ENCODE data around the gene PPP6C.
"Not testable (repeated sequence)": the region's sequence is repeated elsewhere in the genome, so short reads cannot be mapped to it uniquely, and the experiment has no call there.

PPP6C gene

DNA sequence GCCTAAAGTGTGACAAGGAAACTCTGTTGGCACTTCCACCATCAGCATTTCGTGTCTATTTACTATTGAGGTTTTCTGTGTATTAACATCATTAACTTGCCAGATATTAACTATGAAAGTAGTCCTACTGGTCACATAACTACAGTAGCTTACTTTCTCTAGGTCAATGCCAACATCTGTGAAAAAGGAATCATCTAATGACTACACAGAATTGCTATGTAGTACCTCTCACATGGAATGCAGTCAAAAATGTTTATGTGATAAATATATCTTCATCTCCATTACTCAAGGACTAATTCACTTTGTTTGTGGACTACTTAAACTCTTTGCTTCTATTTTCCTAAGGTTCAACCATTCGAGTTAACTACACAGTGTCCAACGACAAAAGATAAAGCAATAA, 48.4 kb downstream of the PPP6C start:
- DNase-seq = no peak

DNA sequence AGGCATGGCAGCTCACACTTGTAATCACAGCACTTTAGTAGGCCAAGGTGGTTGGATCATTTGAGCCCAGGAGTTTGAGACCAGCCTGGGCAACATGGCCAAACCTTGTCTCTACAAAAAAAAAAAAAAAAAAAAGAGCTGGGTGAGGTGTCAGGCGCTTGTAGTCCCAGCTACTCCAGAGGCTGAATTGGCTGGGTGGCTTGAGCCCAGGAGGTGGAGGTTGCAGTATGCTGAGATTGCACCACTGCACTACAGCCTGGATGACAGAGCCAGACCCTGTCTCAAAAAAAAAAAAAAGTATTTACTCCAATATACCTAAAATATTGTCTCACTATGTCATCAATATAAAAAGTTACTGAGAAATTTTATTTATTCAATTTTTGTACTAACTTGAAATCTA, 49.0 kb downstream of the PPP6C start:
- DNase-seq = no peak

DNA sequence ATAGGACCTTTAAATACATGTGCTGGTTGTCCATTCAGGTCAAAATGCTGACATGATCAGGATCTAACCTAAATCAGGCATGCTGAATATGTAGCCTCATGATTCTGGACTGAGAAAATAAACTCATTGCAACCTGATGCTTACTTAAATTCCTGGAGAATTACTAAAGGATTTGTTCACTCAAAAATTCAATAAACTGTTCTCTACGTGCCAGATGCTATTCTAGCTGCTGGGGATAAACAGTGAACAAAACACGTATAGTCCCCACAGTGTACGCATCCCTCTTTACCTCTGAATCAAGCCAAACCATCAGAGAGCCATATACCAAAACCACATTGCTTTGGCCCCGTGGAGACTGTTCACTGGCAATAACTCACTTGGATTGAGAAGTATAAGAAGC, 52.4 kb downstream of the PPP6C start:
- DNase-seq = no peak

DNA sequence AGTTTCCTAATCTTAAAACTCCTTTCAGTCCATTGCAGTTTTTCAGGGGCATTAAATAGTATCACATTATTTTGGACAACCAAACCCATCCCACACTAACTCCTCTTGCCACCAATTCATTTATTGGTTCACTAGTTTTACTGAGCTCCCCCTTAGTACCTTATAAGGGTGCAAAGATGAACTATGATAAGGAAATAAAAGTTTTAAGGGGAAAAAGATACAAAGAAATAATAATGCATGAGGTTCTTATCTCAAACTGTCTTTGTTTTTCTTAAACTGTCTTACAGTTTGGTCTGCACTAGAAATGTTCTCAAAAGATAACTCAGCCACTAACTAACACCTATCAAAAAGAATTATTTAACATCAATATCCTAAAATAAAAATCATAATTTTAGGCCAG, 54.6 kb downstream of the PPP6C start:
- DNase-seq = no peak

DNA sequence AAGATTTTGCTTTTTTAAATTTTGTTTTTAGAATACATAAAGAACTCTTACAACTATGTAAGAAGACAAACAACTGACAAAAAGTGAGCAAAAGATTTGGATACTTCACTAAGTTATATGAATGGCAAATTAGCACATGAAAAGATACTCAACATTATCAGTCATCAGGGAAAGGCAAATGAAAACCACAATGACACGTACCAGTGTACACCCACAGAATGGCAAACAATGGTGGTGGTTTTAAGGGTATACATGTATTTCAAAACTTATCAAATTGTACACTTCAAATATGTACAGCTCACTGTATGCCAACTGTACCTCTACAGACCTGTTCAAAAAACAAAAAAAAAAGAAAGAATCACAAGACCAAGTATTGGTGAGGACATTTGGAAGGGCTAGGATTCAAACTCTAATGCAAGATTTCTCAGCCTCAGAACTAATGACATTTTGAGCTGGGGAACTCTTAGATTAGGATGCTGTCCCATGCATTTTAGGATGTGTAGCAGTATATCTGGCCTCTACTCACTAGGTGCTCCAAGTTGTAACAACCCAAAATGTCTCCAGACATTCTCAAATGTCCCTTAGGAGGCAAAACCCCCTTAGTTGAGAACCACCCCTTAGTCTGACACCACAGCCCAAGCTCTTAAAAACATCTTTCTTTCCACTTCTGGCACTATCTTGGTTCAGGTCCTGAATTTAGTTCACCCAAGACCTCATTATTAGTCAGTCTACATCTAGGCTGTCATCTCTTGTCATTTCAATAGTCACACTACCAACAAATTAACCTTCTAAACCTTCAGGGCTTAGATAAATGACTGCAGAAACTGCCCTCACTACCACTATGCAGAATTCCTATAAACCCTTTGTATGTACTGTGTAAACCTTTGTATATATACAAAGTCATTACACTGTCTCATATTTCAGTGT, 55.9 kb downstream of the PPP6C start:
- peak; percentile 75 for DNase-seq

DNA sequence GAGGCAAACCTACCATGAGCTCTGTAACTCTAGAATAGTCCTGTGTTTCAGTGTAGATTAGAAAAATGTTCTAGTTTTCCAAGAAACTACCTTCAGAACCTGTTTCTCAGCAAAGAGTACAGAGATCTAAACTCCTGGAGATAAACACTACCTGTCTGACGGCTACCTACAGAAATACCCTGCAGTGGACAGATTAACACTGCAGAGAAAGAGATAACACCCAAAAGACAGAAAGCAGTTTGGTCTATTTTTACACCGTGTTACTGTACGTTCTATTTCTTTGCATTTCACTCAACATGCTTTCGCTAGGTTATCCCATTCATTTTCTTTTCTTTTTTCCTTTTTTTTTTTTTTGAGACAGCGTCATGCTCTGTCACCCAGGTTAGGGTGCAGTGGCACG, 57.8 kb downstream of the PPP6C start:
- DNase-seq = no peak

DNA sequence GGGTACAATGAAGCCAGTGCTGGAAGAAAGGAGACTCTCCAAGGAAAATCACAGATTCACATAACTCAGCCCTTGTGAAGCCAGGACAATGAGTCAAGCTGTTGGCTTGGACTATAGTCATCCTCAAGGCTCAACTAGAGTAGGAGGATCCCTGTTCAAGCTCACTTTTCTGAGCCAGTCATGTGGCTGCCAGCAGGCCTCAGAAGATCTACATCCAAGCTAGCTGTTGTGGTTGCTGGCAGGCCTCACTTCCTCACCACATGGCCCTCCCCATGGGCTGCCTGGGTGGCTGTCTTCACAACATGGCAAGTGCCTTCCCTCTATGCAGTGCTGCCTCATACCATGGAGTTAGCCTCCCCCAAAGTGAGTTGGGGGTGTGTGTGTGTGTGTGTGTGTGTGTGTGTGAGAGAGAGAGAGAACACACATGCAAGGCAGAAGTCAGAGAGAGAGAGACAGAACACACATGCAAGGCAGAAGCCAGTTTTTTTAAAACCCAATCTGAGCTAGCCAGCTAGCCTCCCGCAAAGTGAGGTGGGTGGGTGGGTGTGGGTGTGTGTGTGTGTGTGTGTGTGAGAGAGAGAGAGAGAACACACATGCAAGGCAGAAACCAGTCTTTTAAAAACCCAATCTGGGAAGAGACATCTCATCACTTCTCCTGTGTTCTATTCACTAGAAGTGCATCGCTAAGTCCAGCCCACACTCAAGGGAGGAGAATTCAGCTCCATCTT, 63.4 kb downstream of the PPP6C start:
- DNase-seq = peak; percentile 87

DNA sequence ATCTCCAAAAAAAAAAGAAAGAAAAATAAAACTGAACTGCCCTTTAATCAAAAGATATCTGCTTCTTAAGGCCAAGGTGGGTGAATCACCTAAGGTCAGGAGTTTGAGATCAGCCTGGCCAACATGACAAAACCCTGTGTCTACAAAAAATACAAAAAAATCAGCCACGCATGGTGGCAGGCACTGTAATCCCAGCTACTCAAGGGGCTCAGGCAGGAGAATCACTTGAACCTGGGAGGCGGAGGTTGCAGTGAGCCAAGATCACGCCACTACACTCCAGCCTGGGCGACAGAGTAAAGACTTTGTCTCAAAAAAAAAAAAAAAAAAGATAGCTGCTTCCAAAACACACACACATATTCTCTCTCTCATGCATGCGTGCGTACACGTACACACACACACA, 64.1 kb downstream of the PPP6C start:
- no peak for DNase-seq

DNA sequence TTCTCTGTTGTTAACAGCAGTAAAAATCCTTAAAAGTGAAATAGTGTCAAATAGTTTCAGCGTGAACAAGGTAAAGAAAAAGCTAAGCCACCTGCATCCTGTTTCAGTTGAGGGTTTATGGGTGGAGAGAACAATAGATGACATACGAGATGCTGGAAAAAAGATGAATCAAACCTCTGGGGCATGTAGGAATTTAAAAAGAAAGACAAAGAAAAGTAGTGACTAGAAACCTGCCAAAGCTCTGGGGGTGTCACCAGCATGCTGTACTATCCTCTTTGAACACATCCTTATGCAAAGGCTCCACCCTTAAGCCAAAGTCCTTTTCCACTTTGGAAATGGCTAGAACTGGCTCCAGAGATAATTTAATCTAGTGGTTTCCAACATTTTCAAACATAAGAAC, 68.5 kb downstream of the PPP6C start:
- no peak for DNase-seq

DNA sequence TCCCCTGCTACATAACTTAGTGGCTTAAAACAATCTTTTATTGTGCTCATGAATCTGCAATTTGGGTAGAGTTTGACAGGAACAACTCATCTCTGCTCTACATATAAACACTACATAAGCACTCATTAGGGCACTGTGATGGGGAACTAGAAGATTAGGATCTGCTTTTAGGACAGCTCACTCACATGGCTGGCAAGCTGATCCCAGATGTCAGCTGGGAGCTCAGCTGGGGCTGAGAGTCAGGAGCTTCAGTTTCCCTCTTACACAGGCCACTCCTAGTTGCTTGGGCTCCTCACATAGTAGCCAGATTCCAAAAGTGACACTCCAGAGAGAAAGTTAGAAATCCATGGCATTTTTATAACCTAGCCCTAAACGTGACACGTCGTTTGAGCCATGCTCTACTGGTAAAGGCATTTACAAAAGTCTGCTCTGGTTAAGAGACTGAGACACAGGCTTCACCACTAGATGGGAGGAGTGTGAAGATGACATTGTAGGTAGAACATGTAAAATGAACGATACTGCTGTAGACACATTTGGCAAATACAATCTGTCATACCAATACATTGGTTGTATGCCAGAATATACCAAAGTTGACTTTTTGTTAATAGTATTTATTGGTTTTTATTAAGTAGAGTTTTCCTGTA, 69.8 kb downstream of the PPP6C start:
- DNase-seq = no peak

DNA sequence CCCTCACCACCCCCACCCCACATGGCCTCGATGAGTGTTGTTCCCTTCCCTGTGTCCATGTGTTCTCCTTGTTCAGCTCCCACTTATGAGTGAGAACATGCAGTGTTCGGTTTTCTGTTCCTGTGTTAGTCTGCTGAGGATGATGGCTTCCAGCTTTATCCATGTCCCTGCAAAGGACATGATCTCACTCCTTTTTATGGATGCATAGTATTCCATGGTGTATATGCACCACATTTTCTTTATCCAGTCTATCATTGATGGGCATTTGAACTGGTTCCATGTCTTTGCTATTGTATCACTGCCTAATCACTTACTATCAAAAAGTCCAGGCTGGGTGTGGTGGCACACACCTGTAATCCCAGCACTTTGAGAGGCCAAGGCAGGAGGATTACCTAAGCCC, 70.9 kb downstream of the PPP6C start:
- not testable (repeated sequence) for DNase-seq

DNA sequence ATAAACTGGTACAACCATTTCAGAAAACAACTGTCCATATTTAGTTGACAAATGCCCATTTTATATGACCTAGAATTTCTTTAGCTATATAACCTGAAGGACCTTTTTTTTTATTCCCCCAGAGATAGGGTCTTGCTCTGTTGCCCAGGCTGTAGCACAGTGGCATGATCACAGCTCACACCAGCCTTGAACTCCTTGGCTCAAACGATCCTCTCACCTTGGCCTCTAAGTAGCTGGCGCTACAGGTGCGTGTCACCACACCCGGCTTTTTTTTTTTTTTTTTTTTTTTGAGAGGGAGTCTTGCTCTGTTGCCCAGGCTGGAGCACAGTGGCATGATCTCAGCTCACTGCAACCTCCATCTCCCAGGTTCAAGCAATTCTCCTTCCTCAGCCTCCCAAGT, 75.1 kb downstream of the PPP6C start:
- not testable (repeated sequence) for DNase-seq

DNA sequence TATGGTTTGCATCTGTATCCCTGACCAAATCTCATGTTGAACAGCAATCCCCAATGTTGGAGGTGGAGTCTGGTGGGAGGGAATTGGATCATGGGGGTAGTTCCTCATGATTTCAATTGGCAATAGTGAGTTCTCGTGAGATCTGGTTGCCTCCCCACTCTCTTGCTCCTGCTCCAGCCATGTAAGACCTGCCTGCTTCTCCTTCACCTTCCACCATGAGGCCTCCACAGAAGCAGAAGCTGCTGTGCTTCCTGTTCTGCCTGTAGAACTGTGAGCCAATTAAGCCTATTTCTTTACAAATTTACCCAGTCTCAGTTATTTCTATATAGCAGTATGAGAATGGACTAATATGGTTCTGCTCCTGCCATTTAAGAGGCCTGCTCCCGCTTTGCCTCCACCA, 79.1 kb downstream of the PPP6C start:
- no peak for DNase-seq

DNA sequence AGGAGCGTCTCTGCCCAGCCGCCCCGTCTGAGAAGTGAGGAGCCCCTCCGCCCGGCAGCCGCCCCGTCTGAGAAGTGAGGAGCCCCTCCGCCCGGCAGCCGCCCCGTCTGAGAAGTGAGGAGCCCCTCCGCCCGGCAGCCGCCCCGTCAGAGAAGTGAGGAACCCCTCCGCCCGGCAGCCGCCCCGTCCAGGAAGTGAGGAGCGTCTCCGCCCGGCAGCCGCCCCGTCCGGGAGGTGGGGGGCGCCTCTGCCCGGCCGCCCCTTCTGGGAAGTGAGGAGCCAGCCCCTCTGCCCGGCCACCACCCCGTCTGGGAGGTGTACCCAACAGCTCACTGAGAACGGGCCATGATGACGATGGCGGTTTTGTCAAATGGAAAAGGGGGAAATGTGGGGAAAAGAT, 81.1 kb downstream of the PPP6C start:
- DNase-seq = not testable (repeated sequence)

DNA sequence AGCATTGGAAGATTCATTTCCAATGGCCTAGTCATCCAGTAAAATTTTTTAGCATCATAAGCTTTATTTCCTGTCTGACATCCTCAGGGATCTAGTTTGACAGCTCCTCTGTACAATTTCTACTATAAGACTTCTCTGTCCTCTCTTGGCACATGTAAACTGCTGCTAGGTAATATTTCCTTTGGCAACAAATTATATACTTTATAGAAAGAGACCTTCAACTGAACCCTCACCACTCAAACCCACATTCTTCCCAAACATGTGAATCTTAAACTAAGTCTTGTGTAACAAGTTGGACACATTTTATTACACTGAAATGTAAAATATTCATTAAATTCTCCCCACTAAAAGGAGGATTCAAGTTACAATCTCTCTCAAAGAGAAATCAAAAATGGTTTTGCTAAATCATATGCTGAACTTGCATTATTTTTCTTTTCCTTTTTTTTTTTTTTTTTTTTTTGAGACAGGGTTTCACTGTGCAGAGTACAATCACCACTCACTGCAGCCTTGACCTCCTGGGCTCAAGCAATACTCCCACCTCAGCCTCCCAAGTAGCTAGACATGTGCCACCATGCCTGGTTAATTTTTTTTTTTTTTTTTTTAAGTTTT, 83.2 kb downstream of the PPP6C start:
- DNase-seq = no peak

DNA sequence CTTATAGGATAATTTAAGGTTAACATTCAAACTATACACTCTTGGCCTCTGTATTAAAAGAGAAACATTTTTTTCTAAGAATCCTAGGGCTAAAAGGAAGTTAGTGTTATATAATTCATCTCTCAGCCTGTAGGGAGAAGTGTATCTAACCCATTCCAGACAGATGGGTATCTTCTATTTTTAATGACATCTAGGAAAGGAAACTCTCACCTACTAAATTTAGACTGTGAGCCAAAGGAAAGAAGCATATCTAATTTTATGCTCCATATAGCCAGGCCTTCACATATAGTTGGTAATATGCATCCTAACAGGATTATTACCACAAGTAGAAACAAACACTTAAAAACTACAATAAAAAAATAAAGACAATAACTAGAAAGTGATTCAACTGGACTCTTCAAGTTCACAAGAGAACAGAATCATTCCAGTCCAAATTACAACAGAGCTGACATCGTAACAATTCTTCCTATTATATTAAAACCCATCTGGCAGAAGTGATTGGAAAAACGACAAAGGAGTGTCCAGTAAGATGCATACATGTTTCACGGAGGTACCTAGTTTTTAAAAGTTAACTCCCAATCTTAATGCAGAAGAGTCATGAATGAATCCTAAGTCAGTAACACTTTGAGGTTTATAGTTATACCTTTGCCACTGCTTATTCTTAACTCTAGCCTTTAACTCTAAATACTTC, 85.7 kb downstream of the PPP6C start:
- DNase-seq = no peak

DNA sequence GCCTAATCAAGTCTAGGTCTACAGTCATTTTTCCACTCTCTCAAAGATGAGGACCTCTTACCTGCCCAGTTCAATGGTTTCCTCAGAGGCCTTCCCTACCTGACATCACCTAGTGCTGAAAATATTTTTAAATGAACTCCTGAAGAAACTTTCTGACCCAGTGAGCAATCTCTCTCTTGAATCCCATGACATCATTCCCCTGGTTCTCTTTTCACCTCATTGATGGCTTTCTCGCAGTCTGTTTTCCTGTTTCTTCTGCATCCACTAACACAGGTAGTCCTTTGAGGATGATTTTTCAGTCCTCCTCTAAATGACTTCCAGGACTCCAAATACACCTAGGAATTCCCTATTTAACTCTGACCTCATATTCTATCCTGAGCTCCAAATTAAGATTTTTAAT, 86.6 kb downstream of the PPP6C start:
- no peak for DNase-seq

DNA sequence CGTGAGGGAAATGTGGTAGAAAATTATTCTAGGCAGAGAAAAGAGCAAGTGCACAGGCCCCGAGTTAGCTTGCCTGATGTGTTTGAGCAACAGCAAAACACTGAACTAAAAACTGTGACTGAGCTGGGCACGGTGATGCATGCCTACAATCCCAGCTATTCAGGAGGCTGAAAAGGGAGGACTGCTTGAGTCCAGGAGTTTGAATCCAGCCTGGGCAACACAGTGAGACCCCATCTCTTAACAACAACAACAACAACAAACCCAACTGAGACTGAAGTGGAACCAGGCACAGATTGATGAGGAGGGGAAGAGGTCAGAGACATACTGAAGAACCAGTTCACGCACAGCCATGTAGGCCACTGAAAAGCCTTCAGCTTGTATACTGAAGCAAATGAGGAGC, 88.8 kb downstream of the PPP6C start:
- no peak for DNase-seq

DNA sequence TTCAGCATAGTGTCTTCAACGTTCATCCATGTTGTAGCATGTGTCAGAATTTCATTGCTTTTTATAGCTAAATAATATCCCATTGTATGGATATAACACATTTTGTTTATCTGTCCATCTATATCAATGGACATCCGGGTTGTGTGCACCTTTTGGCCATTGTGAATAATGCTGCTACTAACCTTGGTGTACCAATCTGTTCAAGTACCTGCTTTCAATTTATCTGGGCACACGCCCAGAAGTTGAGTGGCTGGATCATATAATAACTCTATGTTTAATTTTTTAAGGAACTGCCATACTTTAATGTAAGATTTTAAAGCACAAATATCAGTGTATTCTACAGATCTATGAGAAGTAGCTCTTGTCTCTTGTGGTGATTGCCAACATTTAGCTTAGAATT, 89.8 kb downstream of the PPP6C start:
- DNase-seq = no peak

Data from activated CD4-positive, alpha-beta T cell treated with anti-CD3 and anti-CD28 coated beads, Interleukin-10, Interleukin-2, amounts not matched to agents 100 ng/mL and 50 ng/mL, durations not matched to agents 16 hours and 8 hours (primary cell).